GM18858 (cell line): Measurements from ENCODE around the gene PCDH9.

ENCODE experiments used
- ATAC-seq: cut with Tn5 transposase; IDR thresholded peaks from one replicate; pipeline ENCODE4 v1.9.1; 2021; ENCODE audit not compliant: unreplicated experiment

PCDH9 gene

DNA sequence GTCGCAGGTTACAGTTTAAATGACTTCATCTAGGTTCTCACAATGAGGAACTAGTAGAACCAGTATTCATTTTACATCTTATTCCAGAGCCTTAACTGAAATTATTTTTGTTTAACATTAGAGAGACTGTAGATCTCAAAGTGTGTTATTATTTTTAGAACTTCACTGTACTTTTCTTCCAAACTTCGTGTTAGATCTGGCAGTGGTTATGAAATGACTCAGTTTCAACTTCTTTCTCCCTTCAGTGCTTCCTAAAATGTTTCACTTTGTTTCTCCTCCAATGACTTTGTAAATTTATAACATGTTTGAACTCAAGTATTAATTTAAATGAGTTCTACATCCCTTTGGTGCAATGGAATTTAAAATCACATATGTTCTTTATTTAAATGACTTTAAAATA, 139.3 kb downstream of the PCDH9 start:
- no peak for ATAC-seq

GRCh38 chr13:67087527-67087926, 142.6 kb downstream of the PCDH9 start:
- no peak for ATAC-seq

- no peak for ATAC-seq
Observed at GRCh38 chr13:67086260-67086659, 143.9 kb downstream of the PCDH9 start.

- ATAC-seq: no peak
Observed at GRCh38 chr13:67084066-67084465, 146.1 kb downstream of the PCDH9 start.

GRCh38 chr13:67083519-67083918, 146.6 kb downstream of the PCDH9 start:
- no peak for ATAC-seq

GRCh38 chr13:67080351-67080750, 149.8 kb downstream of the PCDH9 start:
- ATAC-seq: no peak

DNA sequence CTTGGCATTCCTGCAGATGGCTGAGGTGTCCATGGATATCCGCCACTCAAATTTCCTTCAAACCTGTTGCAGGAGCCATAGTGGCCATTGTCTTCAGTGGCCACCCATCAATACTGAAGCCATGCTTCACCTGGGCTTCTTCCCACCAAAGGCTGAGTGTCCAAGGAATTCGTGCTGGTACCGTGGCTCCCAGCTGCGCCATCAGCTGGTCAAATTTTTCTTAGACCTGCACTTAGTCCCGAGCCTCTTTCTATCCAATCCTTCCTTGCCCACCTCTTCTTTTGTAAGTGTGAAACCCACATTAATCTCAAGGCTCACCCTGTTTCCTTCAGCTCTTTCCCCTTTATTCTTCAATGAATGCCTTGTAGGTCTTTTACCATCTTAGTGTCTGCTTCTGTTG, 152.1 kb downstream of the PCDH9 start:
- no peak for ATAC-seq

DNA sequence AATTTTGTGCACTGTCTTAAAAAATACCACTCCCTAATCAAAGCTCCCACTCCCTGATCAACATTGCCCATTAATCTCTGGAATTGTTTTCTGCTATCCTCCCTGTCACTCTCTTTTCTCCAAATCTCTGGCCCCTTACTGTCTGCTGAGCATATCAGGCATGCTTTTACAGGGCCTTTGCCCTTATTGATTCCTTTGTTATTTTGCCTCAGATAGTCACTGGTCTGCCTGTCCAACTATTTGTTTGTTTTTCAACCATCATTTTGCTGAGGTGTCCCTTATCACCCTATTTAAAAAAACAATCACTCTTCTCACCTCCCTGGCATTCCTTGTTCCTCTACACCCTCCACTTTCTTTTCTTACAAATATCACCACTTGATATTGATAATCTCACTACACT, 153.0 kb downstream of the PCDH9 start:
- ATAC-seq: no peak

DNA sequence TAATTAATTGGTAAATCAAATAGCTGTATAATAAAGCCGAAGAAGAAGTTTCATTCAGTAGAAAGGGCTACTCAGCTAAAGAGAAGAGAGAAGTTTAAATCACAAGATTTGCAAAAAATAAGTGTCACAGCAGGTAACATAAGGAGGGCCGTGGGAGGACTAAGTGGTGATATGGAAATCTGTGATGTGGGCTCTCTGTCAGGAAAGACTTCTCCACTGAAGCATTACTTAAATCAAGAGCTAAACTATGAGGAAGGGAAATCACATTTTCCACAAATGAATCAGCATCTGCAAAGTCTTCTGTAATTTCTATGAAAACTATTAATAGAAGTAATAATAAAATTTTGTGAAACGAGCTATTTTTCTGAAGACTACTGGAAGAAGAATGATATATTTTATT, 153.8 kb downstream of the PCDH9 start:
- no peak for ATAC-seq

DNA sequence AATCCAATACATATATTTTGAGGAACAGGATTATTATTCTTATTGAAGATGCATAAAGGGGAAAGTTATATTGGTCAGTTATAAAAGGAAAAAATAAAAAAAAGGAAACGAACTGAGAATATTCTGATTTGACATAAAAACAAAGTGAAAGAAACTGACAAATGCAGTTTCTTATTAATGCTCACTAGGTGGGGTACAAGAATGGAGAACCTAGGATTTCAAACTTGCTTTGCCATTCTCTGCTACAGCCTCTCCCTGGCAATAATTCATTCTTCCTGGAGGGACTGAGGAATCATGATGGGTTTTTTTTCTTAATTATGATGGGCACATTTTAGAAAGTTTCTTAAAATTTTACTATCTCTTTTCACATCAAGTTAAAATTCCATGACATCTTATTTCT, 154.9 kb downstream of the PCDH9 start:
- ATAC-seq: no peak

DNA sequence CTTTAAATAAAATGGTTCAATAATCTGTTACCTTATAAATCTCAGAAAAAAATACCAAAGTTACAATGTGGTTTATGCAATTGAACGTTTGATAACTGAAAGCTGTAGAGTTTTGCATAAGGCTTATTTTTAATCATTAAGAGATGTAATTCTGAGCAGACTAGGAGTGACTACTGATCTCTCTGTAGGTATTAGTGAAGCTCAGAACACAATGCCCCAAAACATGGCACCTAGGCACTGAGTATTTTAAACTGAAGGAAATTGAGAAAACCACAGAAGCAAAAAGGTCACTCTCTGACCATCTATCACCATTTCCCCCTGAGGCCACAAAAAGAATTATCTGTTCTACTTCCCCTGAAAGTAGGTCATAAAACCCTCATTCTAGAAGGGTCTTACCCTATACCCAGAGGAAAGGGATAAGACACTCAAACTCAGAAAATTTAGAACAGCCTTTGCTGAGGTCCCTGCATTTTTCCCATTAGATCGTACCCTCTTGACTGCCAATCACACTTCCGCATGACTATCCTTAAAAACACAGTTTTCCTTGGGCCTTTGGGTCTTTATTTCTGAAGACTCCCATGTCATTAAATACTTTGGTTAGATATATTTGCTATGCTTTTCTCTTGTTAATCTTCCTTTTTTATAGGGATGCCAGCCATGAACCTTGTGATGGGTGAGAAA, 158.1 kb downstream of the PCDH9 start:
- ATAC-seq: no peak

DNA sequence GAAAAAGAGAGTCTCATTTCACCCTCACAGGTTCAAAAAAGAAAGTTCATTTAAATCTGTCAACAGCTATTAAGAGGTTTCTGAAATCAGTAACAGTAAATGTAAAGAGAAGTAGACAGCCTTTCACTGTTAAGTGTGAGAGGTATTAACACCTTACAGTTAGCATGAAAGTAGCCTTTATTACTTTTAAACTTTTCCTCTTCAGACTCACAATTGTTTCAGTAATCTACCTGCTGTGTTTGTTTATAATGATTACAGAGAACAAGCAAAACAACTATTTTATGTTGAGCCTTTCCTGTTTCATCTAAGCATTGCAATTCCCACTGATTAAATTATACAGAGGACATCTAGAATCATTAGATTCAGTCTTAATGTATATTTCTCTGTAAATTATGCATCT, 159.8 kb downstream of the PCDH9 start:
- ATAC-seq: no peak

DNA sequence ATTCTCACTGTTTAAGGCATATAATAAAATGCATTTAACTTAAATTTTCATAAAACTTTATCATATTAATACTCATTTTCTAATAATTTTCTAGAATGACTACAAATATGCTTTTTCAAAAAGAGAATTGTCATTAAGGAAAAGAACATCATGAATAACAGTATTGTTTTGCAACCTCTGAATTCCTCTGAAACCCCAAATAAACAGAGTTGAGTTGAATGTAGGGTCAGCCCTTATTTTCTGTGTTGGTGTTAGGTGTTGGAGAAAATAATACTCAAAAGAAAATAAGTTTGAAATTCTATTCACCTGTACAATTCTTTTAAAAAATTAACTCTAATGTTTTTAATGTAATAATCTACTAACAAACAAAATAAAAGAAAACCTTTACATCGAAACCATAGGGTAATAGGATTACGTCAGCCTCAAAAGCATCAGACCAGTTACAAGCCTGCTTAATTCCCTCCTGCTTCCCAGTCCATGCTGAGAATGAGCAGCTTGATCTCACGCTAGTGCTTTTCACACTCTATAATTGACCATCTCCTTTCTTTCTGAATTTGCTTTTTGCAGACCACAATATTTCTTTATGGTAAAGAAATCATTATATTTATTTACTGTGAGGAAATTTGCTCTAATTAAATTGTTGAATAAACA, 160.9 kb downstream of the PCDH9 start:
- ATAC-seq: no peak

DNA sequence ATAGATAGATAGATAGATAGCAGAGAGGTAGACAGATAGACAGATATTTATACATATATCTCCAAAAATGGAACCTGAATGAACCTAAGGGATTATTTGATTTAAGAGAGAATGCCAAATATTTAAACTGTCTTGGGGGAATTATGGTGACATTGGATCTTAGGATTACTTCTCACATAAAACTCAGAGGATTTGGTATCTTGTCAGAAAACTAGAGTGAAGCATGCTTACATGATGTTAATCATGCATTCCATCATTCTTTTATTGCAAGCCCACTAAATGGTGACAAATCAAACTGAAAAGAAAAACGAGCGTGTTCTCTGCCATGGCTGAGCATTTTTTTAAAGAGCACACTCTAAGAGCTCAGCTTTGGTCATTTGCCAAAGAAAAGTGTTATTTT, 165.2 kb downstream of the PCDH9 start:
- no peak for ATAC-seq

DNA sequence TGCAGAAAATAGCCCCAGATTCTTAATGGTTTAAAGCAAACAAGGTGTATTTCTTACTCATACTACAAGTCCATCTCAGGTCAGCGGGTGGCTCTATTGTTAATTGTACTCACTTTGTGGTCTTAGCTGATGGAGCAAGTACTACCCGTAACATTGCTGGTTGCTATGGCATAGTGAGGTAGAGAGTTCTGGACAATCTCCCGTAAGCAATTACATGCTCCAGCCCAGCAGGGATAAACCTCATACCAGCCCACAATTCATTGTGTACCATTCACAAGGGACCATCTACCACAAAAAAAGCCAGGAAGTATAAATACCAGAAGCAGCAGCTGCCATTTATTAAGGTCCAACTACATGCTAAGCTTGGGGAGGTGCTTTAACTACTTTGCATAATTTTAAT, 167.1 kb downstream of the PCDH9 start:
- ATAC-seq: no peak

DNA sequence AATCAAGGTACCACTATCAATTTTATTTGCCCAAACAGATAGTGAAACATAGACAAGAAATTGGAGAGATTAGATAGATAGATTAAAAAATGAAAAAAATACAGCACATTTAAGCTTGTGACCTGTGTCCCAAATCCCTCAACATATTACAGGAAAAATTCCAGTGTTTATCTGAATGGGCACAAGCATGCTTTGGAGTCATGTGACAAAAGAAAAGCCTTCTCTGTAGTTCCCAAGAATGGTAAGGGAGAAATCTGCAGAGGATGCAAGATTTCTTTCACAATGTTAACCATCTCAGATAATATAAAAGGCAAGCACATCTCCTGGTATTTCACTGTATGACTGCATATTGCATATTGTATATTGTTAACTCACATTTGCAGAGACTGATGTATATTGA, 168.0 kb downstream of the PCDH9 start:
- no peak for ATAC-seq

DNA sequence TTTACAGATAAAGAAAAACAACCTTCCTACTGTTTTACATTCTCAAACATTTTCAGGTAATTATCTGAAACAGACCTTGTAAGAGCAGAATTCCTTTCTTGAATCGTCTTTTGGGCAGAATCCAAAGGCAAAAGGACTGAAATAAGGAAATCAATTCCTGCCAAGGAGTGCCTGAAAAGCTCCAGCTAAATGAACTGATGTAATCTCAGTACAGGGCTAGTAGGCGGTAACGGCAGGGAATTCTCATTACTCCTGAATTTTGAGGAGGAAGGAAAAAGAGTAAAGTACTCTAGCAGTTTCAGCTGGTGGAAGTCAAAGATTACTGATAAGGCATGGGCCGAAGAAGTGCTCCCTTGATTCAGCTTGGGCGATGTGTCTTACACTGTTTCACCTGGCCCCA, 168.4 kb downstream of the PCDH9 start:
- ATAC-seq: no peak

DNA sequence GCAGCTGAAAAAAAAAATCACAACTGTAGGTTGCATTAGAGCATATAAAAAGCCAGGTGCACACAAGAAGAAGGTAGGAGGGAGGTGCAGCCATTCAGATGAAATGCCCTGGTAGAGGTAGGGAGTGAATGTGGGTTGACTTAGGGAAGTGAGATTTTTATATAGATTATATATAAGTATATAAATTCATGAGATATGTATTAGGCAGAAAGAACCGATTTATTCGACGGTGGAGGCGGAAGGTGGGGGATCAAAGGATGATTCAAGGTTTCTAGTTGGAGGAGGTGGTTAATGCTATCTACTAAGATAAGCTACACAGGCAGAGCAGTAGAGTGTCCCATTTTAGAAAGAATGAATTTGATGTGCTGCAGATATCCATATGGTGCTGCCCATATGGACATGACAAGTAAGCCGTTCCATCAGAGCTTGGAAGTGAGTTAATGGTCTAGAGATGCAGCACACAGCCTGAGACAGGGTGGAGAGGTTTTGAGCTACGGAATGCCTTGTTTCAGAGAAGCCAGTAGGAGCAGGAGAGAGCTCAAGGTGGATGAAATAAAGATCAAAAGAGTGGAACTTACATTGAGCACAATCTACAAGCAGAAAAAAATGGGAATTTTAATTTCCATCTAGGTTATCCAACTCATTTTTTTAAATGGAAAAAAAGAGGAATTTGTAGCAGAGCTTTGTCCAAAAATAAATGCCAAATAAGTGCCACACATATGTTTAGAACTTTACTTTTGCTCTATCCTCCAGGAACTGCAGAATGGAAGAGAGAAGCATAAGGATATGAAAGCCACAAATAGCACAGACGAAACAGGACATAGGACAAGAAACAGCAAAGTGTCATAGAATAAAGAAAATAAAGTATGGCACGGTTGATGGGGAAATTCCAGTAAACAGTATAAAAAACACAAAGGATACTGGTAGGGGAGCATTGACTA, 177.3 kb downstream of the PCDH9 start:
- ATAC-seq: no peak

DNA sequence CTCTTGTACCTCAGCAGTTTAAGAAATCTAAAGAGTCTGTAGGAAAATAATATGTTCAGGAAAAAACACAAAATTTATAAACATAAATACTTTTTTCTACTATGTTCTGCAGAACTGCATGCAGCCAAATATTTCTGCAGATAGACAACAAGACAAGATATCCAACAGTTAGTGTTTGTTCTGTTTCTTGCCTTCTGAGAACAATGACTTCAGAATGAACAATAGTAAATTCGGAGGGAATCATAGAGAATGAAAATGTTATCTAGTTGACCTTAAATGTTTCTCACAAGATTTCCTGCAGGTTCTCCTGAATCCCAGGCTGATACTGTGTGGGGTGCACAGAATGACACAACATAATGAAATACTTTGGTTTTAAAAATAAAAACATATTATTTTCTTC, 180.4 kb downstream of the PCDH9 start:
- ATAC-seq: no peak

- no peak for ATAC-seq
Observed at GRCh38 chr13:67048821-67049150, 181.3 kb downstream of the PCDH9 start.

DNA sequence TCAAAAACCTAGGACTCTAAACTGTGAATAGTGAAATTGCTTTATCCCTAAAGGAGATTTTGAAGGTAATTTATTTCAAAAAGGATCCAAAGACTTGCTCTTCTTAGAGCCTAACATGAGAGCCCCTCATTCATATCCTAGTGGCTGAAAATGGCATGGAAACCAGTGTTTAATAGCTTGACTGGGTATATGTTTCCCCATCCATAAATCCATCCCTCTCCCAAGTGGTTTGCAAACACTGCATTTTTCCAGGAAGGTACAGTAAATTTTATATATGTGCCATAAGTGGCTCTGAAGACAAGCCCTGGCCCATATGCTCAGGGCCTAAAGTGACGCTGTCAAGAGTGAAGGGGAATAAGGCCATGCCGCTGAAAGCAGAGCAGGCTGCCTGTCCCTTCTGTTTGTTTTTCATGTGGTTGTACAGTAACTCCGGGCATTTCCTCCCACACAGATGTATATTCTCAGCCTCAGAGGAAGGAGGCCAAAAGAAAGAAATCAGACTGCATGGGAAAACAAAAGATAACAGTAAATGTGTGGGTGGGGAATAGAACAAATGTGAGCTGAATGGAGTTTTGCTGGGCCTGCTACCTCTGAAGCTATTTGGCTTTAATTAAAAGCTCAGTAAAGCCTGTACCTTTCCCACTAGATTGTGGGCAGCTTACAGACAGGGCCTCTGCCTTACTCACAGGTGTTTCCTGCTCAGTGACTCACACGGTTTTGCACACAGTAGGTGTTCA, 181.9 kb downstream of the PCDH9 start:
- peak; percentile 90 for ATAC-seq
